Measurements from ENCODE around the gene SH2D3C. TPM values are rescaled to one million over a fixed set of nuclear protein-coding genes. Genes with fewer than 3 reads are reported as not detected.

SH2D3C gene
- total and polyA plus RNA-seq, 9 of the 15 experiments (the other 6 are each of a cell fraction or from before 2014, with no cell fraction given) = 0.03 to 1.2 (median 0.22) TPM; not detected in 1

DNA sequence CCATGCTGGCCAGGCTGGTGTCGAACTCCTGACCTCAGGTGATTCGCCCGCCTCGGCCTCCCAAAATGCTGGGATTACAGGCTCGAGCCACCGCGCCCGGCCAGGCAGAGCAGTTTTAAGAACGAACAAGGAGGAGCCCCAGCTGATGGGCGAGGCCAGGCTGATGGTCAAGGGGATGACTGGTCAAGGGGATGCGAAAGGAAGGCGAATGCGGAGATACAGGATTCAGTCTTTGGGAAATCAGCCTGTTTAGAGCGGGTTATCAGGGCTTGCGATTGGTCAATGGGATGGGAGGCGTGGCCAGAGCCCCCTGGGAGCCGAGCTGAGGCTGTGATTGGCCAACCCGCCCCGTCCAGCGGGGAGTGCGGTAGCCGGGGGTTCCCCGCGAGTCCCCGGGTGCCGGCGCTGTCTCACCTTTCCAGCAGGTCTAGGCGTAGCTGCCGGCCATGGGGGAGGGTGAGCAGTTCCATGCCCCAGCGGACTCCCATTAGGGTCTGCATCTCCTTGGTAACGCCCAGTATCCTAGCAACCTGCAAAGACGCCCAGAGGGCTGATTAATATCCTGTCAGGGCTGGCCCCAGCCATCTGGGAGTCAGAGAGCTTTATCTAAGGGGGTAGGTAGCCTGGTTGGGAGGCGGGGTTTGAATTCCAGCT is 35.9 kb downstream of the SH2D3C start (continued):
- TF ChIP-seq, protein P1, sequence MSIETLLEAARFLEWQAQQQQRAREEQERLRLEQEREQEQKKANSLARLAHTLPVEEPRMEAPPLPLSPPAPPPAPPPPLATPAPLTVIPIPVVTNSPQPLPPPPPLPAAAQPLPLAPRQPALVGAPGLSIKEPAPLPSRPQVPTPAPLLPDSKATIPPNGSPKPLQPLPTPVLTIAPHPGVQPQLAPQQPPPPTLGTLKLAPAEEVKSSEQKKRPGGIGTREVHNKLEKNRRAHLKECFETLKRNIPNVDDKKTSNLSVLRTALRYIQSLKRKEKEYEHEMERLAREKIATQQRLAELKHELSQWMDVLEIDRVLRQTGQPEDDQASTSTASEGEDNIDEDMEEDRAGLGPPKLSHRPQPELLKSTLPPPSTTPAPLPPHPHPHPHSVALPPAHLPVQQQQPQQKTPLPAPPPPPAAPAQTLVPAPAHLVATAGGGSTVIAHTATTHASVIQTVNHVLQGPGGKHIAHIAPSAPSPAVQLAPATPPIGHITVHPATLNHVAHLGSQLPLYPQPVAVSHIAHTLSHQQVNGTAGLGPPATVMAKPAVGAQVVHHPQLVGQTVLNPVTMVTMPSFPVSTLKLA (conservative IDR thresholded peaks at IDR 0.05) = peak in 1 of 2 experiments; percentile 44; a peak in 2 of 4 replicates
- TF ChIP-seq EHMT2 (IDR thresholded peaks at IDR 0.05) (no peak), NKRF (IDR thresholded peaks at IDR 0.05; ENCODE audit: borderline replicate concordance) (peak; percentile 53), ZEB2 (IDR thresholded peaks at IDR 0.05) (peak; percentile 26; the same call in 1 of the 2 replicates), CEBPB (tag; IDR thresholded peaks at IDR 0.05) (peak; percentile 22; the same call in 1 of the 2 replicates)

All from K562 (cell line).